Activated T-helper 1 cell treated with anti-CD3 and anti-CD28 coated beads, Interleukin-12 subunit alpha, Interleukin-12 subunit beta, Interleukin-2, Interleukin-4 antibody, amounts not matched to agents 30 ng/mL and 10 ng/mL and 1 ng/mL, durations not matched to agents 14 hours and 24 hours and 36 hours (primary cell): ENCODE data around the gene RASA3. TPM values are rescaled to one million over a fixed set of nuclear protein-coding genes. Genes with fewer than 3 reads are reported as not detected.

Experiments used
- DNase-seq: peaks from one replicate; pipeline ENCODE4 v3.0.0; 2021; ENCODE audit warnings: low spot score
- H3K27ac Mint-ChIP-seq: one replicate; pipeline ENCODE4 v1.8.0; 2021; ENCODE audit warnings: mild to moderate bottlenecking, mixed read lengths
- H3K27me3 Mint-ChIP-seq: one replicate; pipeline ENCODE4 v1.8.0; 2022; ENCODE audit warnings: mild to moderate bottlenecking, moderate library complexity, mixed read lengths; ENCODE audit not compliant: insufficient read depth
- H3K36me3 Mint-ChIP-seq: one replicate; pipeline ENCODE4 v1.8.0; 2021; ENCODE audit warnings: low read depth, mixed read lengths
- H3K4me1 Mint-ChIP-seq: one replicate; pipeline ENCODE4 v1.8.0; 2021; ENCODE audit warnings: low read depth, mixed read lengths
- H3K4me3 Mint-ChIP-seq: one replicate; pipeline ENCODE4 v1.8.0; 2021; ENCODE audit warnings: mild to moderate bottlenecking, moderate library complexity, mixed read lengths
- H3K9me3 Mint-ChIP-seq: one replicate; pipeline ENCODE4 v1.8.0; 2021; ENCODE audit warnings: mixed read lengths
- intact Hi-C: fragments of 100-400 bp; cut with micrococcal nuclease; formaldehyde crosslinking; loops from one replicate; pipeline ENCODE4 v1.15.1; 2024
- total RNA-seq: library from RNA; stranded (reverse); gene quantifications from 2 replicates; pipeline ENCODE4 v1.2.3, GENCODE V29; 2022

Gene RASA3
- total RNA-seq, 1 donor from 2014 or later: 23.5 TPM

- H3K9me3 Mint-ChIP-seq: no peaks in the 10 kb centered on the region
- H3K36me3 Mint-ChIP-seq: peaks cover 33% of the 10 kb centered on the region
- no peak overlapping the region for H3K27ac Mint-ChIP-seq
- H3K4me1 Mint-ChIP-seq: peaks cover 36% of the 10 kb centered on the region
- H3K27me3 Mint-ChIP-seq: no peaks in the 10 kb centered on the region
- intact Hi-C loops: no loop called here
- H3K4me3 Mint-ChIP-seq: no peak overlapping the region
- DNase-seq: no peak
Measured at GRCh38 chr13:114050536-114051450, 81.6 kb downstream of the RASA3 start.

DNA sequence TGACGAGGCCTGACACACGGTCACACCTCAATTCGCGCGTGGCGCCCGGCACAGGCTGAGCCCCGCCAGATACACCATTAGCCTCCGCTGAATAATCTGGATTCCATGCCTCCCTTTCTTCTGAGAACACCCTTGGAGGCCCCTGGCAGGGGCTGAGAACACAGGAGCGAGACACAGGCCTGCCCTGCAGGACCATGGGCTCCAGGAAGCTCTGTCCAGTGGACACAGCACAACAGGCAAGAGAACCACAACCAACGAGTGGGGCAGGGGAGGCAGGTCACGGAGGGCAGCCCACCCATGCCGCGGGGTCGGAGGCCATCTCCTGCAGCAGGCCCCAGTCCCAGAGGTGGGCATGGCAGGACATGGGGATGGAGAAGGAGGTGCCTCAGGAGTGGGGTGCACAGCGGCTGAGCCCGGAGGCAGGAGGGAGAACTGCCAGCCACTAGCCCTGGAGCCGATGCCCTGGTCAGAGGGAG, 82.8 kb downstream of the RASA3 start:
- Mint-ChIP-seq H3K4me3 (no peak overlapping the region), H3K27me3 (no peaks in the 10 kb centered on the region)

DNA sequence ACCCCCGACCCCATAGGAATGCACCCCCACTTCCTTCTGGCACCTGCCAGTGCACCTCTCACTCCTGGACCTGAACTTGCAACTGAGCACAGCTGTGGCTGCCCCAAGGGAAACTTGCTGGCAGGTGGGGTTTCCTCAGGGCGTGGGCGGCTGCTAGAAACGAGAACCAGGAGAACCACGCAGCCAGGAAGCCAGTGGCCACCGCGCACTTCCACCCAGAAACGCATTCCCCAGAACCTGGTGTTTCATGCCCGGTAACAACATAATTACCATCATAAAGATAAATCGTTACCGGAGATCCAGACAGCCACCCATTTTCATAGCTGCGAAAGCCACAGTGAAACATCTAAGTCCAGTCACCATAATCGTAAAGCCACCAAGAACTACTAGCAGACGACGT, 83.4 kb downstream of the RASA3 start:
- H3K9me3 Mint-ChIP-seq: no peaks in the 10 kb centered on the region
- peak overlapping the region; percentile 84 for H3K27ac Mint-ChIP-seq
- H3K27me3 Mint-ChIP-seq: no peaks in the 10 kb centered on the region
- peaks cover 50% of the 10 kb centered on the region for H3K4me1 Mint-ChIP-seq
- intact Hi-C loops: loop anchor here (1.0 to 5.0 kb wide), 3 partner anchors 18 to 178 kb away; no protein-coding TSS in a partner anchor
- peak overlapping the region; percentile 58 for H3K4me3 Mint-ChIP-seq
- DNase-seq: no peak
- peaks cover 40% of the 10 kb centered on the region for H3K36me3 Mint-ChIP-seq

More for the DNA sequence above, 82.8 kb downstream of the RASA3 start:
- H3K36me3 Mint-ChIP-seq: peaks cover 38% of the 10 kb centered on the region
- intact Hi-C loops: loop anchor here (1.0 to 5.0 kb wide), 3 partner anchors 18 to 178 kb away; no protein-coding TSS in a partner anchor
- no peak overlapping the region for H3K27ac Mint-ChIP-seq
- no peaks in the 10 kb centered on the region for H3K9me3 Mint-ChIP-seq
- no peak for DNase-seq
- H3K4me1 Mint-ChIP-seq: peaks cover 48% of the 10 kb centered on the region

DNA sequence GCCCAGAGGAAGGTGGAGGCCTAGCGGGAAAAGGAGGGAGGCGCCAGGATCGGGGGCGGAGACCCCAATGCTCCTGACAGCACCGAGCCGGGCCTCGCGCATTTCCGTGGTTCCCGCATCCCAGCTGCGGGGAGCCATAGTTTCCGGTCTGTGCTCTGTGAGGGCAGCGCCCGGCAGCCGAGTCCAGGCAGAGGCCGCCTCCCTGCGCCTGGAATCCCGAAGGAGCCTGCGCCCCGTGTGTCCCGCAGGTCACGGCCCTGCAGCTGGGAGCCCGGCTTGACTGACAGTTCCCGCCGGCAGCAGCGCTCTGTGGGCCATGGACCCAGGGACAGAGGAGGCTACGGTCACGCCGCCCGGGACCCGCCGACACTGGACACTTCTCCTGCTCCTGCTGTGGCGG, 84.0 kb downstream of the RASA3 start:
- no peak for DNase-seq
- H3K4me1 Mint-ChIP-seq: peaks cover 50% of the 10 kb centered on the region
- intact Hi-C loops: loop anchor here (5.0 kb wide), 1 partner anchor 179 kb away; no protein-coding TSS in a partner anchor
- H3K4me3 Mint-ChIP-seq: no peak overlapping the region
- no peaks in the 10 kb centered on the region for H3K9me3 Mint-ChIP-seq
- peaks cover 41% of the 10 kb centered on the region for H3K36me3 Mint-ChIP-seq
- H3K27me3 Mint-ChIP-seq: no peaks in the 10 kb centered on the region
- H3K27ac Mint-ChIP-seq: no peak overlapping the region

DNA sequence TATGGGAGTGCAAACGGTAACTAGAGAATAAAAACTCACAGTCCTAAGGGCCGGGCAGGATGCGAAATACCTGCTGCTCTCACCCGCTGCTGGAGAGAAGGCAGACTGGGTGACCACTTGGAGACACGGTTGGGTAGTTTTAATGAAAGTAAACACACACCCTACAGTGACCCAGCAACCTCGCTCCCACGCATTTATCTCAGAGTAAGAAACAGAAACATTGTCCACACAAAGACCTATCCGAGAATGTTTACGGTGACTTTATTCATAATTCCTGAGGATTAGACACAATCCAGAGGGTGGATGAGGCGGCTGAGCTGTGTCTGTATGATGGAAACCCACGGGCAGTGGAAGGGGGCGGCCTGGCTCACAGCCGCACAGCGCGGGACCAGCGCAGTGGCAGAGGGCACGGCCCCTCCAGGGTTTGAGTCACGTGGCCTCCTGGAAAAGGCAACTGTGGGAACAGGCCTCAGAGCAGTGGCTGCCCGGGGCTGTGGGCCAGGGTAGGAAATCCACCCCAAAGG, 85.0 kb downstream of the RASA3 start:
- Mint-ChIP-seq H3K9me3 (no peaks in the 10 kb centered on the region), H3K4me3 (no peak overlapping the region), H3K27ac (no peak overlapping the region), H3K4me1 (peaks cover 51% of the 10 kb centered on the region), H3K36me3 (peaks cover 45% of the 10 kb centered on the region), H3K27me3 (no peaks in the 10 kb centered on the region)
- DNase-seq: no peak
- intact Hi-C loops: loop anchor here (5.0 kb wide), 1 partner anchor 180 kb away; no protein-coding TSS in a partner anchor

DNA sequence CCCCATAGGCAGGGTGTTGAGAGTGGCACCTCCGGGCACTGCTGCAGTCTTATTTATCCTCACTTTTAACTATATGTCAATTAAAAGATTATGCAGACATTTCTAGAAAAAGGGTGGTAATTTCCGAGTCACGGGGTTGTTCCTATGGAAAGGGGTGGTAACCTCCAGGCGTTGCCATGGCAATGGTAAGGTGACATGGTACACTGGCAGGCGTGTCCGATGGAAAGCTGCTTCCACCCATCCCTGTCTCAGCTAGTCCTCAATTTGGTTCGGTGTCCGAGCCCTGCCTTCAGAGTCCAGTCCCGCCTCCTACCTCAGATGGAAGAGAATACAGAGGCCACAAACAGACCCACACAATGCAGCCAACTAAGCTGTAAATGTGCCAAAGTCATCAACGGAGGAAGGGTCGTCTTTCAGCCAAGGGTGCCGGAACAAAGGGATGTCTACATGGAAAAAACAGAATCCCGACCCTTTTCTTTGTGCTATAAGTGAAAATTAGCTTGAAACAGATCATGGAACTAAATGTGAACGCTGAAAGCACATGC, 85.9 kb downstream of the RASA3 start:
- Mint-ChIP-seq H3K27ac (no peak overlapping the region), H3K27me3 (no peaks in the 10 kb centered on the region), H3K4me3 (no peak overlapping the region), H3K4me1 (peaks cover 51% of the 10 kb centered on the region), H3K9me3 (no peaks in the 10 kb centered on the region), H3K36me3 (peaks cover 38% of the 10 kb centered on the region)
- DNase-seq: no peak
- intact Hi-C loops: loop anchor here (5.0 kb wide), 1 partner anchor 181 kb away; no protein-coding TSS in a partner anchor

- no peak overlapping the region for H3K4me3 Mint-ChIP-seq
- H3K9me3 Mint-ChIP-seq: no peaks in the 10 kb centered on the region
- H3K4me1 Mint-ChIP-seq: peaks cover 45% of the 10 kb centered on the region
- no peak for DNase-seq
- H3K36me3 Mint-ChIP-seq: peaks cover 39% of the 10 kb centered on the region
- intact Hi-C loops: loop anchor here (5.0 kb wide), 1 partner anchor 182 kb away; no protein-coding TSS in a partner anchor
- peak overlapping the region; percentile 37 for H3K27ac Mint-ChIP-seq
- H3K27me3 Mint-ChIP-seq: no peaks in the 10 kb centered on the region
Measured at GRCh38 chr13:114045113-114045735, 87.2 kb downstream of the RASA3 start.

DNA sequence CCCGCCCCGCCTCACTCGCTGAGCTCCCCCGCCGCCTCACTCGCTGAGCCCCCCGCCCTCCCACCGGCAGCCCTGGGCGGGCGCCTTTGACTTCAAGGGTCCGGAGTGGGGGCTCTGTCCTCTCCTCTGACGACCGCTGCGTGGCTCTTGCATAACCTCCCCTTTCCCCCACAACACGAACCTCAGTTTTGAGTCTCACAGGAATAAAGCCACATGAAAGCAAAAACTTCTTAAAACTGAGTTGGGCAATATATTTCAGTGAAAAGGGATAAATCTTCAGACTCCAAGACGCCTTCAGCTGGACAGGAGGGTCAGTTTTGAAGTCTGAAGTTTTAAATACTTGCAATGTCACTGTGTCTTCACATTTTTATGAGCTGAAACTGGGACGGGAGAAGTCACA, 87.9 kb downstream of the RASA3 start:
- no peaks in the 10 kb centered on the region for H3K9me3 Mint-ChIP-seq
- H3K4me1 Mint-ChIP-seq: peaks cover 43% of the 10 kb centered on the region
- DNase-seq: no peak
- peak overlapping the region; percentile 36 for H3K27ac Mint-ChIP-seq
- intact Hi-C loops: no loop called here
- no peaks in the 10 kb centered on the region for H3K27me3 Mint-ChIP-seq
- H3K4me3 Mint-ChIP-seq: no peak overlapping the region
- peaks cover 39% of the 10 kb centered on the region for H3K36me3 Mint-ChIP-seq

DNA sequence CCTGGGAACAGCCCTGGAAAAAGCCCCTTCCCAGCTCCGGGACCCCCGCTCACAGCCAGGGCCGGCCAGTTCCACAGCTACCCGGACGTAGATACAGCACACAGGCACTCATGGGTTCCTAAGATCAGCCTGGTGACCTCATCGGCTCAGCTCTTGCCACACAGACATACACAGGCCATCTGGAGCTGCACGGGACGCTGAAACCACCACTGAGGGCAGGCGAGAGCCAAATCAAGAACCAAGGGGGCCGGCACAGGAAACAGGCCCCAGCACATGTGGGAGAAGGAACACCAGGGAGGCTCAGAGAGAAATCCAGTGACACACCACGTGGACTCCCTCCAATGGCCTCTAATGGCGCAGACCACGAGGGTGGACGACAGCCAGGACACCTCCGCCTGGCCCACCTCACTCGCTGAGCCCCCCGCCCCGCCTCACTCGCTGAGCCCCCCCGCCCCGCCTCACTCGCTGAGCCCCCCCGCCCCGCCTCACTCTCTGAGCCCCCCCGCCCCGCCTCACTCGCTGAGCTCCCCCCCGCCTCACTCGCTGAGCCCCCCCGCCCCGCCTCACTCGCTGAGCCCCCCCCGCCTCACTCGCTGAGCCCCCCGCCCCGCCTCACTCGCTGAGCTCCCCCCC, 88.9 kb downstream of the RASA3 start:
- DNase-seq: no peak
- Mint-ChIP-seq H3K4me3 (no peak overlapping the region), H3K36me3 (peaks cover 34% of the 10 kb centered on the region), H3K27me3 (no peaks in the 10 kb centered on the region), H3K4me1 (peaks cover 35% of the 10 kb centered on the region), H3K27ac (peak overlapping the region; percentile 44), H3K9me3 (no peaks in the 10 kb centered on the region)
- intact Hi-C loops: no loop called here

GRCh38 chr13:114042066-114042815, 90.2 kb downstream of the RASA3 start:
- no peak overlapping the region for H3K4me3 Mint-ChIP-seq
- intact Hi-C loops: no loop called here
- peaks cover 41% of the 10 kb centered on the region for H3K36me3 Mint-ChIP-seq
- H3K27me3 Mint-ChIP-seq: no peaks in the 10 kb centered on the region
- no peak for DNase-seq
- no peak overlapping the region for H3K27ac Mint-ChIP-seq
- no peaks in the 10 kb centered on the region for H3K9me3 Mint-ChIP-seq
- H3K4me1 Mint-ChIP-seq: peaks cover 33% of the 10 kb centered on the region

- Mint-ChIP-seq H3K27ac (no peak overlapping the region), H3K4me1 (peaks cover 26% of the 10 kb centered on the region)
- intact Hi-C loops: no loop called here
Measured at GRCh38 chr13:114041493-114041892, 90.9 kb downstream of the RASA3 start.

More at GRCh38 chr13:114041493-114041892, 90.9 kb downstream of the RASA3 start:
- no peaks in the 10 kb centered on the region for H3K9me3 Mint-ChIP-seq
- DNase-seq: no peak
- no peaks in the 10 kb centered on the region for H3K27me3 Mint-ChIP-seq
- H3K4me3 Mint-ChIP-seq: no peak overlapping the region
- H3K36me3 Mint-ChIP-seq: peaks cover 38% of the 10 kb centered on the region
